ENCODE results near the gene NUDT6.
"Not testable (repeated sequence)": the region's sequence is repeated elsewhere in the genome, so short reads cannot be mapped to it uniquely, and the experiment has no call there.

The NUDT6 gene, protein sequence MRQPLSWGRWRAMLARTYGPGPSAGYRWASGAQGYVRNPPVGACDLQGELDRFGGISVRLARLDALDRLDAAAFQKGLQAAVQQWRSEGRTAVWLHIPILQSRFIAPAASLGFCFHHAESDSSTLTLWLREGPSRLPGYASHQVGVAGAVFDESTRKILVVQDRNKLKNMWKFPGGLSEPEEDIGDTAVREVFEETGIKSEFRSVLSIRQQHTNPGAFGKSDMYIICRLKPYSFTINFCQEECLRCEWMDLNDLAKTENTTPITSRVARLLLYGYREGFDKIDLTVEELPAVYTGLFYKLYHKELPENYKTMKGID

DNA sequence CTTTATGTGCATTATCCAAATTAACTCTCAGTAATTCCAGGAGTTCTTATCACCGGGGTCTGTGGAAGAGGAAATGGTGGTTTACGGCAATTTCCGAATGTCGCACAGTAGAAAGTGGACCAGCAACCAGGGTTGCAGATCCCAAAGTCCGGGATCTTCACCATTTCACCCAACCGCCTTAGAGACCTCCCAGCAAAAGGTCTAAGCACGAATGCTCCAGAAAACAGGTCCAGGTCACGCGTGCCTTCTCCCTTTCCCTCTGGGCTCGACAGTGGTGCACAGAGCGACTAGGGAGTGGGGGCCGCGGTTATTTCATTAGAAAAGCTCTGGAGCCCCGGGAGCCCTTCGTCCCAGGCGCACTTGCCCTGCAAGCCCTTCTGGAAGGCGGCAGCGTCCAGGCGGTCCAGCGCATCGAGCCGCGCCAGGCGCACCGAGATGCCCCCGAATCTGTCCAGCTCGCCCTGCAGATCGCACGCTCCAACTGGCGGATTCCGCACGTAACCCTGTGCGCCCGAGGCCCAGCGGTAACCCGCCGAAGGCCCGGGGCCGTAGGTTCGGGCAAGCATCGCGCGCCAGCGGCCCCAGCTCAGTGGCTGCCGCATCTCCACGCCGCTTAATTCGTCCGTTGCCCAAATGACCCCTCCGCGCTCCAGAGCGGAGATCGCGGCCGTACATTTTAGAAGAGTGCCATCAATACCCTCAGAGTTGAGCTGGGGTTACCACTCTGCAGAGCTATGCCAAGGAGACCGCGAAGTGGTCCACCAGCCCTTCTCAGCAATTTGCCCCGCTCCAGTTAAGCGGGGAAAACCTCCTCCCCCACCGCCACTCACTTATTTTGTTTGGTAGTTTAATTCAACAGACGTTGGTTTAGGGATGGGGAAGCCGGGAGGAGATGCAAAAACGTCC lies at the start of gene NUDT6:
TSS of gene NUDT6 (minus strand) at position 627 of the 906 bp plus-strand sequence. CDS start at position 602, 25 bp downstream.
- peak; percentile 17 for DNase-seq

DNA sequence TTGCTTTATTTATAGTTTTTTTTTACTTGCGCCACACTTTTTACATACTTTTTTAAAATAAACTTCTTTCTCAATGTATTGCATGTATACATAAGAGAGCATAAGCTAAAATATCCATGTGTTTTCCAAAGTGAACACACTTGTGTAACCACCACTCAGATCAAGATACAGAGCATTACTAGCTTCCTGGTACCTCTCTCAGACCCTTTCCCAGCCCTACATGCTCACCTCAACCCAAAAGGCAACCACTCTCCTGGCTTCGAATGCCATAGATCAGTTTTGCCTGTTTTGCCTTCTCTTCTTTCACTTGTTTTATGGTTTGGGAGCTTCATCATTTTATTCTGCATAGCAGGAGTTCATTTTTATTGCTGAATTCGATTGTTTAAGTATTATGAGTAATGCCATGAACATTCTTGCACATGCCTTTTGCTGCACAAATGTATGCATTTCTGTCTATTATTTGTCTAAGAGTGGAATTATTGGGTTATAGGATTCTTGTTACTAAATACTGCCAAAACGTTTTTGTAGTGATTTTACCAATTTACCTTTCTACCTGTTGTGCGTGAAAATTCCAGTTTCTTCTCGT lies 45.9 kb upstream of the NUDT6 start:
- no peak for DNase-seq

DNA sequence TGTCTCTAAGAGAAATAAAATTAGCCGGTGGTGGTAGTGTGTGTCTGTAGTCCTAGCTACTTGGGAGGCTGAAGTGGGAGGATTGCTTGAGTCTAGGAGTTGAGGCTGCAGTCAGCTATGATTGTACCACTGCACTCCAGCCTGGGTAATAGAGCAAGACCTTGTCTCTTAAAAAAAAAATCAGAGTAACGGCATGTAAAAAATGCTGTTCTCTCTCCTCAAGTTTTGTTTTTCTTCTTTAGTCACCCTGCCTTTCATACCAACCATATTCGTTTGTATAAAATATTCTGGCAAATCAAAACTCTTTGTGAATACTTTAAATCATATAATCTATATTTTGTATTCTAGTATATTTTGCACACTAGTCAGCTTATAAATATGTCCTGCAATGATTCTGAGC lies 44.8 kb upstream of the NUDT6 start:
- DNase-seq: no peak

DNA sequence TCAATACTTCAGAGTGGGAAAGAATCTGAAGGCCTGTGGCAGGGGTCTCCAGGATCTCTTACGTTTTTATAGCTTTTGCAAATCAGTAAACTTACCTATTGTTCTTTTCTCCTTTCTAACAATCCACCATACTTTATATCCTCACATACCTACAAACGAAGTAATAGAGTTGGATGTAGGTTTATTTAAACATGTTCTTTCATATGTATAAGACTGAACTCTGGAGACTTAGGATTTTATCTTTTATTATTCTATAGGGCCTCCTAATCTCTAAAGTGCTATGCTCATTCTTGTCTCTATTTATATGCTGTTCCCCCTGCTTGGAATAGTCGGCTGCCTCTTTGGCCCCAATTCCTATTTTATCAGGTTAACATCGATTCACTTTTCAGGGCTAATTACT lies 43.8 kb upstream of the NUDT6 start:
- no peak for DNase-seq

DNA sequence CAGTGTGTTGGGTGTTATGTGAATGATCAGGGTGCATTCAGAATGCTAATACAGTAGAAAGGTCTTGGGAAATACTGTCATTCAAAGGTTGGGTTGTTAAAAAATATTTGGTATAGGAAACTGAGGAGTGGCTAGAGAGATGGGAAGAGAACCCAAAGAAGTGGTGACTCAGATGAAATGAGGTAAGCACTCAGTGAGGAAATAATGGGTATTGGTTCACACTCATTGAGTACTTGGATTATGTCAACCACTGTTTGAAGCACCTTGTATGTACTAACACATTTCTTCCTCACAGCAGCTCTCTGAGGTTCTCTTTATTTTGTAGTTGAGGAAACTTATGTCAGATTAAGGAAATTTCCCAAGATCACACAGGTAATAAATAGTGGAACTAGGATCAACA lies 40.8 kb upstream of the NUDT6 start:
- DNase-seq: no peak

DNA sequence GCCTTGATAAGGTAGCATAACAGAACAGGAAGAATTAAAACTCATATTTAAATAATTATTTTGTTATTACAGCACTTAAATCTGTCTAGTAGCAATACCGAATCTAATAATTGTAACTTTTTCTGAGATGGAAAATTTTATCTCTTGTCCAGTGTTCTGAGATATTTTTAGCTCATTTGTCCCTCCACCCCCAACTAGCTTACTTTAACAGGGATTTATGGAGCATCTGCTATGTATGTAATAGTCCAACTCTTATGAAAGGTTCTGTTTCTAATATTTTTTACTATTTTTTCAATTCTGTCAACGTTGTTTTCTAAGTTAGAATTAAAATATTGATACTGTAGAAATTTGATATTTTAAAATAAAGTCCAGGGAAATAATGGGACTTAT lies 38.2 kb upstream of the NUDT6 start:
- DNase-seq: no peak

DNA sequence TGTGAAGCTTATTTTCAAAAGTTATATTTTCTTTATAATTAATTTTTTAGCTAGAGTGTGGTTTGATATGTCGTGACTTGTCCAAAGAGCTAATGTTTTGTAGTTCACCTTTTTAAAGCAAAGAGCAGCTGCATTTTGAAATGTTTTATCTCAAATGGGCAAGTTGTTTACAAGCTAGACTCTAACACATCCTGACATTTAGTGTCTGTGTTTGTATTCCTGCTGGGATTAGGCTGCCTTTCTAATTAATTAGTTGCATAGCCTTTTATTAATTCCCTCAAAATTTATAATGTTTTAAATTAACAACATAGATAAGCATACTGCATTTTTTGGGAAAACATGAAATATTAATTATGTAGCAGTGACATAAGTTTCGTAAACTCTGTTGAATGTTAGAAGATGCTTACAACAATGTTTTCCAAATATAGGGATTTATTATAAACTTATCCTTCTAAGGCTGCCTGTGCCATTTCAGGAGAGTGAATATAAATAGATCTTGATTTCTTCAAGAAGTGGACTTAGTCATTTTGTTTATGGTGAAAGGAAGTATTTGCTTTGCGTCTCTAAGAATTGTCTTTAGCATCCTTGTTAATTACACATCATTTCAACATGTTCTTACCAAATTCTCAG lies 37.7 kb upstream of the NUDT6 start:
- no peak for DNase-seq

DNA sequence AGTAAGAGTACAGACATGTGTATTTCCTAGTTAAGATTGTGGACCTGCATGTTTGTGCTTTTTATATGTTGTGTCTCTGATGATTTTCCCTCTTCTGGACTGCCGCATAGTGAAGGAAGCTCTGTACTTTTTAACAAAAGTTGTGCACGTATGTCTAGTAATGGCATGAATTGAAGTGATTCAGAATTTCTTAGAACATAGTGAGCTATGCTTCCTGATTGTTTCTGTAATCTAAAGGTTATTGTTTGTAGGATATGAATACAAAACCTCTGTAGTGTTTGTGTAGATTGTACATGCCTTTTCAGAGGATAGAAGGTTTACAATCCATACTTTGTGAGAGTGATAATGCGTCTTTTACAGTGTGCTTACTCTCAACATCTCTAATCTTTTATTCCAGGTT lies 37.0 kb upstream of the NUDT6 start:
- DNase-seq: no peak

DNA sequence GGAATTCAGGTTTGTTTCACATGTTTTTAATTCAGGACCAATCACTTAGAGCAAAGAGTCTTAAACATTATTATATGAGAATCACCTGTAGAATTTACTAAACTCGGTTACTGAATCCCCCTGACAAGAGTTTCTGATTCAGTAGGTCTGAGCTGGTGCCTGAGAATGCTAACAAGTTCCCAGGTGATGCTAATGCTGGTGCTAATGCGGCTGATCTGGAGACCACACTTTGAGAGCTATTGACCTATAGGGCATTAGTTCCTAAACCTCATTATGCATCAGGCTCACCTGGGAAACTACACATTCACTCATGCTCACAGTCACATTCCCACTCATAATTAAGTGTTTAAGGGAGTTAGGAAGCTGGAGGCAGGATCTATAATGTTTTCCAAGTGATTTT lies 36.1 kb upstream of the NUDT6 start:
- DNase-seq: no peak

DNA sequence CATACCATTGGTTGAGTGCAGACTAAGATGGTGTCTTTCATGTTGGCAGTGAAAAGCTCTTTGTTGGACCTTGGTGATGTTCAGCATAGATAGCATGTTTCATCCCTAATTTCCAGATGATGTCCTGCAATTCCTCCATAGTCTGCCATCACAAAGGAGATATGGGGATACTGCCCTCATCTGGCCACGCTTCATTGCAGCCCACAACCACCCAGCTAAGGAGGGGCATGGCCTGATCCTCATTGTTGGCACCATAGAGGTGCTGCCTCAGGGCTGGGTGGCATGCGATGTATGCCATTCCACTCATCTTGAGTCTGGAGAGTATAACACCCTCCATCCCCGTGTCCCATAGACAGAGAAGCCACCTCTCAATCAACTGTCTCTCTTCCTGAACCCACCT lies 31.5 kb upstream of the NUDT6 start:
- DNase-seq: no peak

DNA sequence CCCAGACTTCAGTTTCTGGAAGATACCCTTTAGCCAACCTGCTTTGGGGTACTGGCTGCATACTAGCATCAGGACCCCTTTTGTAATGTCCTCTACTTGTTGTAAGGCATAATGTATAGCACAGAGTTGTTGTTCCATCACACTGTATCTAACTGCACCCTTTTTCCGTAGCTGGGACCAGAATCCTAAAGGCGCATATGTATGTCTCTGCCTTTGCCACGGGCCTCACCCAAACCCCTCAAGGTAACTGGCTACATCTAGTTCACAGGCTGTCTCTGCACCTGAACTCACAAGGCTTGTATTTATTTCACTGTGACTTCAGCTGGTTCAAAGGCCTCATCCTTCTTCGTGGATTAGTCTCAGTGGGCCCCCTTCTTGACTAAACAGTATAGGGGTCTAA lies 29.6 kb upstream of the NUDT6 start:
- DNase-seq: no peak

DNA sequence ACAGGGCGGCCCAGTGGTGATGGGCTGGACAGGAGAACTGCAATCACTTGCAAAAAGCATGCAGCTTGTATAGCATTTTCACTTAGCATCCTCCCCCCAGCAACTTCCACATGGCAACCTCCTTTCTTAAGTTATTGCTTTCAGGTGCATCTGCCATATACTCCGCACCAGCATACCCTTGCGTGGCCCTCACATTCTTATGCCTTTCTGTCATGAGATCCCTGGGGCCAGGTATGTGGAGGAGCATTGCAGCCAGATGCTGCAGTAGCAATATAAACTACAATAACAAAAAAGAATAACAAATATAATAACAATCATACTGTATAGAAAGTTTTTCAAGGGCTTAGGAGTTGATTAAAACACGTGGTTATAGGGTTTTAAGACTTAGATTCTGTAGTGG lies 26.3 kb upstream of the NUDT6 start:
- no peak for DNase-seq

DNA sequence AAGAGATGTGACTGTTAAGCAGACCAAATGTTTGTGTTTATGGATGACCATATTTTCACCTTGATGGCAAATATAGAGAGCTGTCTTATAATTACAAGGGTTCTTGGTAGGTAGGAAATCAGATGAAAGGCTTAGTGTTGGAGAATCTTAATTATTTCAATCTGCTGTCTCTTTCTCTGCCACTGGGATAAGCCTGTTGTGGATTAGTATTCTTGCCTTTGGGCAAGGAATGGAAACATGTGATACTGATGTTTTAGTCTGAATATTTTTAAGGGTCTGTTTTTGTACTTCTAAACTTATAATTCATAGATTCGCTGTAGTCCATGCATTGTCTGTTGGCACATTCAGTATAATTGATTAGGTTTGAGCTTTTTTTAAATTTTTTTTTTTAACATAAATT lies 23.7 kb upstream of the NUDT6 start:
- DNase-seq: no peak

DNA sequence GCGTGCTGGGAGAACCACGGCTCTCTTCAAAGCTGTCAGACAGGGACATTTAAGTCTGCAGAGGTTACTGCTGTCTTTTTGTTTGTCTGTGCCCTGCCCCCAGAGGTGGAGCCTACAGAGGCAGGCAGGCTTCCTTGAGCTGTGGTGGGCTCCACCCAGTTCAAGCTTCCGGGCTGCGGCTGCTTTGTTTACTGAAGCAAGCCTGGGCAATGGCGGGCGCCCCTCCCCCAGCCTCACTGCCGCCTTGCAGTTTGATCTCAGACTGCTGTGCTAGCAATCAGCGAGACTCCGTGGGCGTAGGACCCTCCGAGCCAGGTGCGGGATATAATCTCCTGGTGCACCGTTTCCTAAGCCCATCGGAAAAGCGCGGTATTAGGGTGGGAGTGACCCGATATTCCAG lies 22.7 kb upstream of the NUDT6 start:
- not testable (repeated sequence) for DNase-seq

DNA sequence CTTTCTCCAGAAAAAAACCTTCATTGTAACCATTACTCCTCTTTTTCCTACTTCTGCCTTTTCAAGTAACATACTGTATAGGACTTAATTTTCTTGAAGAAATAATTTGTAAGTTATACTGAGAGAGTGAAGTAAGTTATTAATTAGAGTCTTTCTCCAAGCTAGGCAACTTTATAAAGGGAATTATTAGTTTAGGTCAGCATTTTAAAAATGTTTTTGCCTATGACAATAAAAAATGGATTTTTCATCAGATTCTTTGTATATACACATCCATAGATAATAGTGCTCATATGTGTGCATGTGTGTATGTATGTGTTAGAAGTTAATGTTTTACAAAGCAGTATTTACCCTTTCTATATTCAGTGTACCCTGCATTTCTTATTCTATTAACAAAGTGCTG lies 10.4 kb upstream of the NUDT6 start:
- no peak for DNase-seq

DNA sequence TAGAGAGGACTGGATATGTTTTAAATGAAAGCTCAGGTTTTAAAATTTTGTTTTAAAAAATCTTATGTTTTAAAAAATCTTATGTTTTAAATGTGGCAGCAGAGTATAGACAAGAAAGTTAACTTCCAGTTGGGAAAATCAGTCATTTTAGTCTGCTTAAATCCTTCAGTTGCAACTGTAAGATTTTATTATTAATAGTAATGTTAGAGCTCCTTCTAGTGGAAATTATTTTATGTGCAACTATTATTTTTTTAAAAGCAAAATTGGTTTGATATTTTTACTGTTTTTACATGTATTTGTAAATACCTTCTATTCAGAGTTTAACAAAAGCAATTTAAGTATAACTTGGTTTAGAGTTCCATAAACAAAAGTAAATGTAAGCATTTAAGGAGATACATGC lies 8.5 kb upstream of the NUDT6 start:
- no peak for DNase-seq

DNA sequence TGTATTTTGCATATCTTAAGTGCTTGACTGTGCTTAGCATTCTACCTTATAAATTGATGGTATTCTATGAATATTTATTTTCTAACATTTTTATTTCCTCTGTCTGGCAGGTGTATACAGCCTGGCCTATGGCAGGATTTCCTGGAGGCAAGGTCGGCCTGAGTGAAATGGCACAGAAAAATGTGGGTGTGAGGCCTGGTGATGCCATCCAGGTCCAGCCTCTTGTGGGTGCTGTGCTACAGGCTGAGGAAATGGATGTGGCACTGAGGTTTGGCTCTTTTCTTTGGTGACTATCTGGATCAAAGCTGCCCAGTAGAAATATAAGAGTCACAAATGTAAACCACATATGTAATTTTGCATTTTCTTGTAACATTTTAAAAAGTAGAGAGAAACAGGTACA lies 6.5 kb upstream of the NUDT6 start:
- DNase-seq: no peak

DNA sequence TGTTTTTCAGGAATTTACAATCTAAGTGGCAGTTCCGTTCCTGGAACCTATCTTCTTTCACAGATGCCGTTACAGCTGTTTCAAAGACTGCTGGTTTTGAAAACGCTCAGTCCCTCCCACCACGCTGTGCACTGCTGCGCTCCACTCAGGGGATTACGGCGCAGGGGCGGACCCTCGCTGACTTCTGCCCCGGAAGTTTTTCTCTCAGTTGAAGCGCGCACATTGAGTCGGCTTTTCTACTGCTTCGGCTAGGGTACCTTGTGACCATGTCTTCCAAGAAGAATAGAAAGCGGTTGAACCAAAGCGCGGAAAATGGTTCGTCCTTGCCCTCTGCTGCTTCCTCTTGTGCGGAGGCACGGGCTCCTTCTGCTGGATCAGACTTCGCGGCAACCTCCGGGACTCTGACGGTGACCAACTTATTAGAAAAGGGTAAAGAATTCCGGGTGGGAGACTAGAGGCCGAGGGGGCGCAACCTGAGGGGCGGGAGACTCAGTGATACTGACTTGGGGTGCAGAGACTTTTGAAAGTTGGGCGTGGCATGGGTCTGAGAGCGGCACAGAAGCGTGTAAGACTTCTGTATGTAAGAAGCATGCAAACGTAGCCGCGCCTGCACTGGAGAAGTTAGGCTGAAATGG lies 597 bp upstream of the NUDT6 start:
- peak; percentile 83 for DNase-seq

DNA sequence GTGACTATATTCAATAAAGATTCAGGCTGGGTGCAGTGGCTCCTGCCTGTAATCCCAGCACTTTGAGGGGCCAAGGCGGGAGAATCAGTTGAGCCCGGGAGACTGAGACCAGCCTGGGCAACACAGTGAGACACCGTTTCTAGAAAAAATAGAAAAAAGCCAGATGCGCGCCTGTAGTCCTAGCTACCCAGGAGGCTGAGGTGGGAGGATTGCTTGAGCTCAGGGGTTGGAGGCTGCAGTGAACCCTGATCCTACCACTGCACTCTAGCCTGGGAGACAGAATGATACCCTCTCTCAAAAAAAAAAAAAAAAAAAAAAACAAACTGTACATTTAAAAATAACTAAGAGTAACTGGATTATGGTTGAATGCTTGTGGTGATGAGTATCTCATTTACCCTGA lies 1.1 kb downstream of the NUDT6 start:
- DNase-seq: no peak

DNA sequence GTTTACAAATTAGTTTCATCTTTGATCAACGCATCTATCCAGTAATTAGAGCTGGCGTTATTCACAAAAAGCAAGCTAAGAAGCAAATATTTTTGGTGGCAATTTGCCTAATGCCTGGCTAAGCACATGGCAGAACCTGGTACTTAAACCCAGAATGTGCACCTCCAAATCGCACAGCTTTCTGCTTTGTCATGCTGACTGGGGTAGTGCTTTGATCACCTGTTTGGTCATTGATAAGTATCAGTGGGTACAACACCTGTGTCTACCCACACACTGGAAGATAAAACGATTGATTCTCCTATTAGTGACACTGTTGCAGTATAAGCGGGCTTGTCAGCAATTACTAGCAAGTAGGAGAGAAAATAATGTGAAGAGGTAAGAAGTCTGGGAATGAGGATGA lies 1.9 kb downstream of the NUDT6 start:
- DNase-seq: no peak

DNA sequence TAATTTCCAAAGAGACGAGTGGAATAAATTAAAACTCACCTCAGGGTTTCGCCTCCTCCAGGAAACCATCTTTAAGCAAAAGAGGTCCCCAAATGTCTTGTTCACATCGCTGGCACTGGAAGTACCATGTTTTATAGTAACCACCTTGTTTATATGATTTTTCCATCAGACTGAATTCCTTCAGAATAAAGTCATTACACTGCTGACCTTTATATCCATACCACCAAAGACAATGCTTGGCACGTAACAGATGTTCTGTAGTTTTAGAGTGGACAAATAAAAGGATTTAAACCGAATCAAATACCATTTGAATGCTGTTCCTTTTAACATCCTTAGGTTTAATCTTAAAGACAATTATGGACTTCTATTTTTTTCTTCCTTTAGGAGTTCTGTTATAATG lies 4.7 kb downstream of the NUDT6 start:
- no peak for DNase-seq

DNA sequence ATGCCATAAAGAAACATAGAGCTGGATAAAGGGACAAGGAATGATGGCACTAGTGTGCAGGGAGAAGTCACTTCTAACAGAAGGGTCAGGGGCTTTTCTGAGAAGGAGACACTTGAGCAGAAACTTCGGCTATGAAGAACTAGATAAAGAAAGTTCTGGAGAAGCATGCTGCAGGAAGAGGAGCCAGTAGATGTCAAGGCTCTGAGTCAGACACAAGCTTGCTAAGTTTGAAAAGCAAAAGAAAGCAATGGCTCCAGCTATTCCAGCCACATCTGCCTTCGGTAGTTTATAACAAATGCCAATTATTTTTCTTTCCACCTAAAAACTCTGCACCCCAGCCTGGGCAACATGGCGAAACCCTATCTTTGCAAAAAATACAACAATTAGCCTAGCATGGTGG lies 7.5 kb downstream of the NUDT6 start:
- DNase-seq: no peak

DNA sequence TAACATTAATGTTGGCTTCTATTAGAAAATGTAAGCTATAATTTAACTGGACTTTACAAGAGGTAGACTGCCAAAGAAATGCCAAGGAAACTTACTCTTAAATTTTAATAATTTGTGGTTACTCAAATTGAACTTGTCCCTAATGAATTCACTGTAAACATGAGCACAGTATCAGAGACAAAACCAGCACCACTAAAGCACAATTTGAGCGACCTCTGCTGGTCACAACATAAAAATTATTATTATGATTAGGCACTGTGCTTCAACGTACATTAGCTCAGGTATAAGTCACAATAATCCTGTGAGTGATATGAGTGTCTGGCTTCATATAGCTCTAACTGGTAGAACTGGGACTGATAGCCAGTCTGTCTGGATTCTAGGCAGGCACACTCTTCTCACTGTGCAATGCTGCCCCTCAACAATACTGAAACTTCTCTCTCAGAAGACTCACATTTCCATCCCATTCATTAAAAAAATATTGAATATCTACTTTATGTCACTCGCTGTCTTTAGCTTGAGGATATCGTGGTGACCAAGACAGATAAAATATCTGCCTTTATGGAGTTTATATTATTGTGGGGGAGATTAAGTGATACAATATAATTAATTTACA lies 8.0 kb downstream of the NUDT6 start:
- peak; percentile 11 for DNase-seq

All from activated gamma-delta T cell treated with Interleukin-2 at 50 U/mL for 16 hours (primary cell).